Measurements from ENCODE around the gene GSTO1. TPM values are rescaled to one million over a fixed set of nuclear protein-coding genes. Genes with fewer than 3 reads are reported as not detected.

GSTO1 gene
- total and polyA plus RNA-seq, 11 donors, result 194 to 699 (median 224) TPM

- DNase-seq (no peak), ATAC-seq (peak in 3 of 4 donors; percentile 31 to 53 (median 39))
- Histone ChIP-seq H3K4me3 (no peak overlapping the region), H3K9me3 (no peaks in the 10 kb centered on the region), H3K27ac (peak overlapping the region; percentile 25 to 79 (median 66)), H3K4me1 (peaks cover 3 to 87% (median 63%) of the 10 kb centered on the region in 12 donors), H3K27me3 (no peaks in the 10 kb centered on the region), H3K36me3 (peaks cover 0 to 96% (median 86%) of the 10 kb centered on the region in 9 donors)
- WGBS, 4 donors, result 5 to 9% (median 6%) methylated on average over 3 of the region's 3 CpGs
- intact Hi-C loops (cut with DNase I), result no loop called here
- TF ChIP-seq, protein P1, sequence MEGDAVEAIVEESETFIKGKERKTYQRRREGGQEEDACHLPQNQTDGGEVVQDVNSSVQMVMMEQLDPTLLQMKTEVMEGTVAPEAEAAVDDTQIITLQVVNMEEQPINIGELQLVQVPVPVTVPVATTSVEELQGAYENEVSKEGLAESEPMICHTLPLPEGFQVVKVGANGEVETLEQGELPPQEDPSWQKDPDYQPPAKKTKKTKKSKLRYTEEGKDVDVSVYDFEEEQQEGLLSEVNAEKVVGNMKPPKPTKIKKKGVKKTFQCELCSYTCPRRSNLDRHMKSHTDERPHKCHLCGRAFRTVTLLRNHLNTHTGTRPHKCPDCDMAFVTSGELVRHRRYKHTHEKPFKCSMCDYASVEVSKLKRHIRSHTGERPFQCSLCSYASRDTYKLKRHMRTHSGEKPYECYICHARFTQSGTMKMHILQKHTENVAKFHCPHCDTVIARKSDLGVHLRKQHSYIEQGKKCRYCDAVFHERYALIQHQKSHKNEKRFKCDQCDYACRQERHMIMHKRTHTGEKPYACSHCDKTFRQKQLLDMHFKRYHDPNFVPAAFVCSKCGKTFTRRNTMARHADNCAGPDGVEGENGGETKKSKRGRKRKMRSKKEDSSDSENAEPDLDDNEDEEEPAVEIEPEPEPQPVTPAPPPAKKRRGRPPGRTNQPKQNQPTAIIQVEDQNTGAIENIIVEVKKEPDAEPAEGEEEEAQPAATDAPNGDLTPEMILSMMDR (IDR thresholded peaks at IDR 0.05), result no peak
Measured at GRCh38 chr10:104260775-104261115, 6.1 kb downstream of the GSTO1 start.

GRCh38 chr10:104262055-104262454 lies 7.4 kb downstream of the GSTO1 start:
- Histone ChIP-seq H3K4me3 (no peak overlapping the region), H3K9me3 (no peaks in the 10 kb centered on the region), H3K27me3 (no peaks in the 10 kb centered on the region), H3K27ac (peak overlapping the region in 10 of 12 donors; percentile 30 to 79 (median 68)), H3K36me3 (peaks cover 0 to 100% (median 100%) of the 10 kb centered on the region in 9 donors), H3K4me1 (peaks cover 0 to 74% (median 51%) of the 10 kb centered on the region in 12 donors)
- ATAC-seq (peak; percentile 72 to 82 (median 80)), DNase-seq (peak in 4 of 5 donors; percentile 34 to 43 (median 38))
- no peak for TF ChIP-seq POLR2A (IDR thresholded peaks at IDR 0.05)
- TF ChIP-seq, protein P1 (IDR thresholded peaks at IDR 0.05), result no peak
- 51 to 63% (median 60%) methylated on average over 5 of the region's 5 CpGs for WGBS, 4 donors
- intact Hi-C loops (cut with DNase I), result no loop called here

GRCh38 chr10:104264783-104265182 lies 10.1 kb downstream of the GSTO1 start:
- no peak for TF ChIP-seq POLR2A (IDR thresholded peaks at IDR 0.05)
- Histone ChIP-seq H3K4me3 (no peak overlapping the region), H3K27ac (no peak overlapping the region), H3K36me3 (peaks cover 0 to 88% (median 84%) of the 10 kb centered on the region in 9 donors), H3K27me3 (no peaks in the 10 kb centered on the region), H3K9me3 (no peaks in the 10 kb centered on the region), H3K4me1 (peaks cover 5 to 68% (median 41%) of the 10 kb centered on the region in 12 donors)
- DNase-seq, result no peak
- intact Hi-C loops (cut with DNase I), result no loop called here
- ATAC-seq, result no peak
- 91 to 95% (median 93%) methylated on average over 5 of the region's 5 CpGs for WGBS, 4 donors

DNA sequence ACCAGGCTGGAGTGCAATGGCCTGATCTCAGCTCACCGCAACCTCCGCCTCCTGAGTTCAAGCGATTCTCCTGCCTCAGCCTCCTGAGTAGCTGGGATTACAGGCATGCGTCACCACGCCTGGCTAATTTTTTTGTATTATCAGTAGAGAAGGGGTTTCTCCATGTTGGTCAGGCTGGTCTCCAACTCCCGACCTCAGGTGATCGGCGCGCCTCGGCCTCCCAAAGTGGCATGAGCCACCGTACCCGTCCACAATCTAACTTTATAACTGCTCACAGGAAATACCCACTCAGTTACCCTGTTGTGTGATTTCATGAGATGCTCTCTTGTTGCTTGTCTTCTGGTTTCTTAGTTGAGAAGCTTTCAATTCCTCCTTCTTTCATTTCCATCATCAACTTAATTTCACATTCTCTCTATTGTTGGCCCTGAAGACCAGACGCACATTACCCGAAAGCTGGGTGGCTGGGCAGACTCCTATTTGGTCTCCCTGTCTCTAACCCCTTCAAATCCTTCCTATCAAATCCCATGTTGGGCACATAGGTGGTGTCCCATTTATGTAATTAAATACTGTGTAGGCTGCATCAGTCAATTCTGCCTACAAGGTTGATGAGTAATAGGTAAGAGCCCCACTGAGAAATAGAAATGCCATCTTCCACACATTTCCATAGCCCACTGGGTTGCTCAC lies 13.2 kb downstream of the GSTO1 start:
- ATAC-seq (no peak), DNase-seq (no peak)
- H3K36me3 ChIP-seq, result peaks cover 0 to 57% (median 53%) of the 10 kb centered on the region in 9 donors
- no peaks in the 10 kb centered on the region for H3K9me3 ChIP-seq
- no peaks in the 10 kb centered on the region for H3K27me3 ChIP-seq
- peak overlapping the region in 8 of 12 donors; percentile 77 to 92 (median 84) for H3K27ac ChIP-seq
- WGBS, 4 donors, result 91 to 96% (median 93%) methylated on average over 14 of the region's 14 CpGs
- intact Hi-C loops (cut with DNase I), result loop anchor here in 1 of 10 donors (2.0 kb wide), 1 partner anchor 31 kb away; no protein-coding TSS in a partner anchor
- H3K4me1 ChIP-seq, result peaks cover 0 to 39% (median 11%) of the 10 kb centered on the region in 12 donors
- H3K4me3 ChIP-seq, result peak overlapping the region in 11 of 12 donors; percentile 53 to 97 (median 80)
- TF ChIP-seq, protein P1 (IDR thresholded peaks at IDR 0.05), result no peak
- TF ChIP-seq POLR2A (IDR thresholded peaks at IDR 0.05), result no peak

Measured in heart left ventricle (tissue), 16 donors.